Measurements from ENCODE around the gene DOCK4.
"Not testable (repeated sequence)": the region's sequence is repeated elsewhere in the genome, so short reads cannot be mapped to it uniquely, and the experiment has no call there.

Gene DOCK4

GRCh38 chr7:111937163-111937562, 269.0 kb downstream of the DOCK4 start:
- DNase-seq, result no peak

- DNase-seq, result peak in 1 of 2 experiments; percentile 37
Measured at GRCh38 chr7:111933609-111934008, 272.6 kb downstream of the DOCK4 start.

GRCh38 chr7:111931958-111932357, 274.2 kb downstream of the DOCK4 start:
- DNase-seq, result no peak

GRCh38 chr7:111931016-111931517, 275.1 kb downstream of the DOCK4 start:
- no peak for DNase-seq

- no peak for DNase-seq
Measured at GRCh38 chr7:111929264-111929663, 276.9 kb downstream of the DOCK4 start.

- DNase-seq, result no peak
Measured at GRCh38 chr7:111927353-111928019, 278.7 kb downstream of the DOCK4 start.

GRCh38 chr7:111920329-111920728, 285.9 kb downstream of the DOCK4 start:
- no peak for DNase-seq

- DNase-seq, result no peak
Measured at GRCh38 chr7:111919631-111920179, 286.5 kb downstream of the DOCK4 start.

- DNase-seq, result no peak
Measured at GRCh38 chr7:111919164-111919563, 287.0 kb downstream of the DOCK4 start.

- DNase-seq, result no peak
Measured at GRCh38 chr7:111918461-111918860, 287.7 kb downstream of the DOCK4 start.

GRCh38 chr7:111917404-111917803, 288.8 kb downstream of the DOCK4 start:
- DNase-seq, result not testable (repeated sequence)

GRCh38 chr7:111914291-111914690, 291.9 kb downstream of the DOCK4 start:
- no peak for DNase-seq

- DNase-seq, result no peak
Measured at GRCh38 chr7:111911166-111911961, 294.8 kb downstream of the DOCK4 start.

GRCh38 chr7:111910656-111911055, 295.5 kb downstream of the DOCK4 start:
- DNase-seq, result no peak

GRCh38 chr7:111908673-111909072, 297.5 kb downstream of the DOCK4 start:
- not testable (repeated sequence) for DNase-seq

GRCh38 chr7:111903797-111904196, 302.4 kb downstream of the DOCK4 start:
- DNase-seq, result no peak

- DNase-seq, result no peak
Measured at GRCh38 chr7:111903016-111903415, 303.2 kb downstream of the DOCK4 start.

GRCh38 chr7:111900283-111900682, 305.9 kb downstream of the DOCK4 start:
- DNase-seq, result no peak

- no peak for DNase-seq
Measured at GRCh38 chr7:111895049-111895448, 311.1 kb downstream of the DOCK4 start.

- no peak for DNase-seq
Measured at GRCh38 chr7:111894518-111894917, 311.7 kb downstream of the DOCK4 start.

- DNase-seq, result no peak
Measured at GRCh38 chr7:111893190-111893589, 313.0 kb downstream of the DOCK4 start.

- DNase-seq, result no peak
Measured at GRCh38 chr7:111892588-111892987, 313.6 kb downstream of the DOCK4 start.

- DNase-seq, result no peak
Measured at GRCh38 chr7:111887734-111888133, 318.5 kb downstream of the DOCK4 start.

- DNase-seq, result no peak
Measured at GRCh38 chr7:111886233-111886632, 320.0 kb downstream of the DOCK4 start.

Measured in NCI-H187 (cell line).